ENCODE results near the gene KCNN4.

- TF ChIP-seq CTCF (IDR thresholded peaks at IDR 0.05) (no peak), ZFX (IDR thresholded peaks at IDR 0.05; ENCODE audit: borderline replicate concordance) (no peak)
Observed at GRCh38 chr19:43738780-43739211, 42.0 kb downstream of the KCNN4 start.

Measured in 22Rv1 (cell line).